ENCODE data around the gene NINL. TPM values are rescaled to one million over a fixed set of nuclear protein-coding genes. Genes with fewer than 3 reads are reported as not detected.

Gene NINL
- polyA plus RNA-seq, 3 donors: 41.8 to 60.2 (median 57.6) TPM

DNA sequence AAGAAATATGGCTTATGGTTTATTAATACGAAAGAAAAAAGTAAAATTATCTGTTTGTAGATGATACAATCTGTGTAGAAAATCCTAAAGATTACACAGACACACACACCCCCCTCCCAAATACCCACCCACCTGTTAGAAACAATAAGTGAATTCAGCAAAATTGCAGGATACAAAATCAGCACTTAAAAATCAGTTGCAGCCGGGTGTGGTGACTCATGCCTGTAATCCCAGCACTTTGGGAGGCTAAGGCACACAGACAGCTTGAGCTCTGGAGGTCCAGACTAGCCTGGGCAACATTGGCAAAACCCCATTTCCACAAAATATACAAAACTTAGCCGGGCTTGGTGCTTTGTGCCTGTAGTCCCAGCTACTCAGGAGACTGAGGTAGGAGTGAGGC, 42.3 kb downstream of the NINL start:
- DNase-seq (ENCODE audit: extremely low read depth in 1 of 11, low read depth in 9 of 11, low spot score in 4 of 11): no peak

DNA sequence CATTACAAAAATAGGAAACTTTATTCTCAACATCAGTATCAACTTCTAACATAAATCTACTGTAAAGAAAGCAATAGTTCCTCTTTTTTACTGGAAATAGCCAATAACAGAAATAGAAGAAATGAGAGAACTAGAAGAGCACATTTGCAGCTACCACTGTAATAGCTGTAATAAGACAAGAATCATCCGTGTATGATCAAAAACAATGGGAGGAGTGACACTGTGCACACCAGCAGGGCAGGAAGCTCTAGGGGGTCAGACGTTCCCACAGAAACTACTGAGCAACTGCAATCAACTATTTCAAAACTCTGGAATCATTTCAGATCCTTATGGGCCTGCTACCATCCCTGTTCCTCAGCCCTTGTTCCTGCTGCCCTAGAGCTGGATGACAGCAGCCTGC, 43.7 kb downstream of the NINL start:
- no peak for DNase-seq (ENCODE audit: extremely low read depth in 1 of 11, low read depth in 9 of 11, low spot score in 4 of 11)

DNA sequence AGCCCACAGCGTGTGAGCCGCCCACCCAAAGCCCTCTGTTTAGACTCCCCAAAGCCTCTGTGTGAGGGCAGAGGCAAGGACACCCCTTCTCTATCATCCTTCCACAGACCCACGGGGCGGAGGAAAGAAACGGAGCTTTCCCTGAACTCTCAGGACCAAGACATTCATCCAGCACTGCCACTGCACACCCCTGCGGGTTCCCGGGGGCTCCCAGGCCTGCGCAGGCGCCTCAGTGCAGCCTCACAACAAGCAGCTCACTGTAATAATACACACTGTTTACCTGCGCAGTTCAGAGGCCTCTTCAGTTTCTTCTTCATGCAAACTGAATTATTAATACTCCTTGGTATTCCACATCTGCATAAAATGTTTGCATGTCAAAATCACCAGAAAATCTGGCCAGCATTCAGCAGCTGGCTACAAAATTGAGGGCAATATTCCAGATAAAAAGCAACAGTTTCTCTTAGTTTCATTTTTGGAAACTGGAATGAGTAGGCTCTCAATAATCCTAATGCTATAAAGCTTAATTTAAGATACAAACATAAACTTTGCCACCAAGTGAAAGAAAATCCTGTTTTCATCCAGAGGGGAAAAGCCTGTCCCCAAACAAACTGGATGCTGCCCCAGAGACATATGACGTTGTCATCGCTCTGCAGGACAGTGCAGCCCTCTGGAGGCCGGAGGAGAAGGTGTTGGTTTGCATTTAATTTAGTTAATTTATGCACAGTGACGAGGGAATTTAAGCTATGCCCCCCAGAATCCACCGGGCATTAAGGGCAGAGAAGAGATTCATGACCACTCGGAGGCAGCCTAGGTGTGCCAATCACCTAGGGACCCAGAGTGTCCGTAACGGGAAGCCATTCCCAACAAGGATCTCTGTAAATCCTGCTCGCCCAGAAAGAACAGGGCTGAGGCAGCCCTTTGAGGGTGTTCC, 45.3 kb downstream of the NINL start:
- no peak for DNase-seq (ENCODE audit: extremely low read depth in 1 of 11, low read depth in 9 of 11, low spot score in 4 of 11)

DNA sequence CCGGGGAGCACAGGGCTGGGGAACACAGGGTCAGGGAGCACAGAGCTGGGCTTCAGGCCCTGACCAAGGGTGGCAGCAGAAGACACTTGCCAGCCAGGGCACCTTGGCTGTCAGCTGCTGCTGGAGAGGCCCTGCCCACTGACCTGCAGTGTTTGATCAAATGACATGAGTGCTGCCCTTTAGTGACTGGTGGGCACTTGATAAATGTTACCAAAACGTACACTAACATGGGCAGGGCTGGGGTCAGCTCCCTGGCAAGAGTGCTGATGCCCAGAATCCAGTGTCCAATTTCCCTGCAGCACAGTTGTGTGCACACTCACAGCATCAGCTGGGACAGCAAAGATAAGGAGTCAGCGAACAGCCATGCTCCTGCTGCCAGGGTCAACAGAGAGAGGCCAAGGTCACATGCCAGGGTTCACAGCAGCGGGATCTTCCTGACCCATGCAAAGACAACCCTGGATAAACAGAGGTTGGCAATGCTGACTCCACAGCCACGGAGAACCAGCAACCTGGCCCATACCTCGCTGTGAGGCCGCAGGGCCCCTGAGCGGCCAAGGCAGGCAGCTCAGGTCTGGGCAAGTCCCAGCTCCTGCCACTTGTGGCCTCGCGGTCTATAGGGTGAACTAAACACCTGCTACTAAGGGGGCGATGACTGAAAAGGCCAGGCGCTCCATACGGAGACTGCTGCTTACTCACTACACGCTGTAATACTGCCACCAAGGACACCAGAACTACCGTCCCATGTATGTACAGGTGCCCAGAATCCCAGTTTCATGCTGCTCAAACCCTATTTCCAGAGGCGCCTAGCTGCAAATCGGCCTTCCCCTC, 46.3 kb downstream of the NINL start:
- DNase-seq (ENCODE audit: extremely low read depth in 1 of 11, low read depth in 9 of 11, low spot score in 4 of 11): no peak

DNA sequence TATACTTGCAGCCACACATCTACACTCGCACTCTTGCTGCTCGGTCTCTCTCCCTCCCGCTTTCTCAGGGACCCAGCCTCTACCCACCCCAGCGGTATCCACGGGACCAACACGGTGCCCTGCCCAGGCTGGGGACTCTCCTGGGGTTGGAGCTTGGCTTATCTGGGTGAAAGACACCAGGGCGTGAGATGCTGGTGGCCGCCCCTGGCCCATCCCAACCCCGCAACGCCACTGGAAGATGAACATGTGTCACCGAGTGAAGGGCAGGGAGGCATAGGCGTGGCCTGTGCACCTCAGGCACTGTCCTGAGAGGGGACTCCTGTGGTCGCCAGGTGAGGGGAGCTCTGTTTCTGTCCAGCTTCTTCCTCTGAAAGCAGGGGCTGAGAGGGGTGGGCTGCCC, 47.4 kb downstream of the NINL start:
- DNase-seq (ENCODE audit: extremely low read depth in 1 of 11, low read depth in 9 of 11, low spot score in 4 of 11): no peak

DNA sequence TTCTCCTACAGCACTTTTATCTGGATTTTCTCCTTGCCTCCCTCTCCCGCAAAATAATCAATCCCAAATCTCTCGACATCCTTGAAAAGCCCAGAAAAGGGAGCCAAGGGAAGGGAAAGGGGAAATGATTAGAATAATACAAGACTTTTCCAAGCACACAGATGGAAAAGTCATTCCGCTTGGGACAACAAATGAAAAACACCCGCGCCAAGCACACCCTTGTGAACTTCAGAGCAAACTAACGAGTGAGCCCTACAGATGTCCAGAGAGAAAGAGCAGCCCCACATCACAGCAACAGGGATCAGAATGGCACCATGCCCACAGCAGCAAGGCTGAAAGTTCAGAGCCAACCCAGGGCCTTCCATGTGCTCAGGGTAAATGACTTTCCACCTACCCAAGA, 49.6 kb downstream of the NINL start:
- no peak for DNase-seq (ENCODE audit: extremely low read depth in 1 of 11, low read depth in 9 of 11, low spot score in 4 of 11)

DNA sequence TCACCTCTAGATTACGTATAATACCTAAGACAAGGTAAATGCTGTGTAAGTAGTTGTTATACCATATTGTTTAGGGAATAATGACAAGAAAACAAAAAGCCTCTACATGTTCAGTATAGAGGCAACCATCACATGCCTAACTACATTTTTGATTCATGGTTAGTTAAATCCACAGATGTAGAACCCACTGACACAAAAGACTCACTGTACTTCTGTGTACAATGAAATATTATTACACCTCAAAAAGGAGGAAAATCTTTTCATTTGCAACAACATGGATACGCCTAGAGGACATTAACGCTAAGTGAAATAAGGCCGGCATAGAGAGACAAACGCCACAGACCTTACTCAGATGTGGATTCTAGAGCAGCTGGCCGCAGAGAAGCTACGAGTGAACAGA, 50.5 kb downstream of the NINL start:
- no peak for DNase-seq (ENCODE audit: extremely low read depth in 1 of 11, low read depth in 9 of 11, low spot score in 4 of 11)

DNA sequence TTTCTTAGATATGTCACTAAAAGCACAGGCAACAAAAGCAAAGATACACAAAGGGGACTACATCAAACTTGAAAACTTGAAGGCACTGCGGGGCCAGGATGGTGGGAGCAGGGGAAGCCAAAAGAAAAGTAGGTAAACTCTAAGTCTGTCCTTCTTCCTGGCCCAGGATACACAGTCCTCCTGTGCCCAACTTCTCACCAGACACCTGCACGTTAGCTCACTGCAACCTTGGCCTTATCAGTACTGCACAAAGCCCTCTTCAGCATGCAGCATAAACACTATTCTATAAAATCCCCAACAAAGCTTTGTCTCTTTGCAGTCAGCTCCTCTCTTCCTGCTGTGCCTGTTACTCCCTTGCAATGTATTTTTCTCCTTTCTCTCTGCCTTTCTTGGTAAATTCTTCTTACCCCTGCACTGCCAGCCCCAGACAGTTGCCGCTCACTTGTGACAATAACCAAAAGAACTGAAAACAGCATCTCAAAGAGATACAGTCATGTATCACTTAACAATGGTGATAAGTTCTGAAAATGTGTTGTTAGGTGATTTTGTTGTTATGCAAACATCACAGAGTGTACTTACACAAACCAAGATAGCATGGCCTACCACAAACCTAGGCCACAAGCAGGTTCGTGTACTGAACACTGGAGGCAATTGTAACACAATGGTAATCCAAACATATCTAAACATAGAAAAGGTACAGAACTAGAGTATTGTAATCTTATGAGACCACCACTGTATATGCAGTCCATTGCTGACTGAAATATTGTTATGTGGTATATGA, 51.2 kb downstream of the NINL start:
- DNase-seq (ENCODE audit: extremely low read depth in 1 of 11, low read depth in 9 of 11, low spot score in 4 of 11): no peak

DNA sequence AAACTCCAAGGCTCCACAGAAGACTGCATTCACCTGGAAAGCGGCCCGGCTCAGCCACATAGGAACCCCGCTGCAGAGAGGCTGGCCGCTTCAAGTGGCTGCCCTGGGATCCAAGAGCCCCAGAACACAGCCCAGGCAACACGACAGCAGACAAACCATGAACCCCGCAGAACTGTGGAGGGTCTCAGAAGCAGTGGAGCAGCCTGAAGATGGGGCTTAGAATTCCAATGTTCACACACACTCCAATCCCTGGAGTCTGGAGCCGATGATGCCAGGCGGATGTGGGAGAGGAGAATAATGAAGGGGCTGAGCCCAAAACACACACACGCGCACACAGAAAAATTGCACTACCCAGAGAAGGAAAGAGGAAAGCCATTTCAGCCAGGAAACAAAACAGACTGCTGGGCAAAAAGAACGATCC, 52.4 kb downstream of the NINL start:
- DNase-seq (ENCODE audit: extremely low read depth in 1 of 11, low read depth in 9 of 11, low spot score in 4 of 11): no peak

DNA sequence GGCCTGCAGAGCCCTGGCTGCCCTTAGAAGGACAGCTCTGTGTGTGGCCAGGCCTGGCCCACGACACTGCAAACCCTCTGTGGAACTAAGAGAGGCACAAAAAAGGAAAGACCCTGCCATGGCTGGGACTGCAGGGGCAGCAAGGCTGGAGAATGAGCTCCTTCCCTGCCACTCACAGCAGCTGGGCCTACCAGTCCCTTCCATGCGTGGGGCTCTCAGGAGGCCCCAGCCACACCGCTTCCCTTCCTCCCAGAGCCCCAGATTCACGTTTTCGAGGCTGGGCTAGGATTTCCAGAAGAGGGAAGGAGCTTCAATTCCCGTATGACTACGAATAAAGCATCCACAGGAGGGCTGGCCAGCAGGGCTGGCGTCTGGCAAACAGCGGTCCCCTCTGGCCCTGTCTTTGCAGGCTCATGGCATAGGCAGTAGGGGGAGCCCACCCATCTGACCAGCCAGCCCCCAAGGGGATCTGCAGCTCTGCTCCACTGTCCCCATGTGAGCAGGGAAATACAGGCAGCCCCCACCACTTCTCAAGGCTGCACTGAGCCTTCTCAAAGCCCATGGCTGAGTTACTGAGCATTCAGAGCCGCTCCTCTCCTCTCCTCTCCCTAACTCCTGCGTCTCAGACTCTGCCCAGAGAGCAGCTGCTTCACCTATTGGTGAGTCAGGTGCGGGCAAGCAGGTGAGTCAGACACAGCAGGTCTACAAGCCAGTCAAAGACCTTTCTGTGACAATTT, 53.1 kb downstream of the NINL start:
- no peak for DNase-seq (ENCODE audit: extremely low read depth in 1 of 11, low read depth in 9 of 11, low spot score in 4 of 11)

DNA sequence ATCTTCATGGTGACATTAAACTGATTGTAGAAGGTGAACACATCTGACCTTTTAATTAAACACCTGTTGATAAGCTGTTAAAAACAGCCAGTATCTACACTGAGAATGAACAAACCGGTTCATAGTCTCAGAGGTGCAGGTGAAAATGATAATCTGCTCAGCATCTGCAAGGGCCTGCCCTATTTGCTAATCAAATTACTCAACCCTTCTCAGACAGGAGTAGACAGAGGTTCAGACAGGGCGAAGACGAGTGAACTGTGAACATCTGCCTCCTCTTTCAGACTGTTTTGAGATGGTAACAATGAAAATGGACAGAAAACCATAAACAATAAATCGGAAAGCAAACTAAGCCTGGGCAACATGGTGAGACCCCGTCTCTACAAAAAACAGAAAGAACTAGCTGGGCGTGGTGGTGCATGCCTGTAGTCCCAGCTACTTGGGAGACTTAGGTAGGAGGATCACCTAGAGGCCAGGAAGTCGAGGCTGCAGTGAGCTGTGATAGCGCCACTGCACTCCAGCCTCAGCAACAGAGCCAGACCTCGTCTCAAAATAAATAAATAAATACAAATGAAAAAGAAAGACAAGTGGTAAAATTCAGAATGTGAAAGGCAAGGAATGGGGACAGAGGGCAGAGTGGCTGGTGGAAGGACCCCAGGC, 55.9 kb downstream of the NINL start:
- no peak for DNase-seq (ENCODE audit: extremely low read depth in 1 of 11, low read depth in 9 of 11, low spot score in 4 of 11)

DNA sequence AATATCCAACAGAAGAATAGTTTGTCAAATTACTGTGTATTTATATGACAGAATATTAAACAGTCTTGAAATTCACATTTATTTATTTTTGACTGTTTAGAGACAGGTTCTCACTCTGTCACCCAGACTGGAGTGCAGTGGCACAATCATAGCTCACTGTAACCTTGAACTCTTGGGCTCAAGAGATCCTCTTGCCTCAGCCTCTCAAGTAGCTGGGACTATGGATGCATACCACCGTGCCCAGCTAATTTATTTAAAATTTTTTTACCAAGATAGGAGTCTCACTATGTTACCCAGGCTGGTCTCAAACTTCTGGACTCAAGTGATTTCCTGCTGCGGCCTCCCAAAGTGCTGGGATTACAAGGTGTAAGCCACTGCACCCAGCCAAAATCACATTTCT, 57.4 kb downstream of the NINL start:
- no peak for DNase-seq (ENCODE audit: extremely low read depth in 1 of 11, low read depth in 9 of 11, low spot score in 4 of 11)

DNA sequence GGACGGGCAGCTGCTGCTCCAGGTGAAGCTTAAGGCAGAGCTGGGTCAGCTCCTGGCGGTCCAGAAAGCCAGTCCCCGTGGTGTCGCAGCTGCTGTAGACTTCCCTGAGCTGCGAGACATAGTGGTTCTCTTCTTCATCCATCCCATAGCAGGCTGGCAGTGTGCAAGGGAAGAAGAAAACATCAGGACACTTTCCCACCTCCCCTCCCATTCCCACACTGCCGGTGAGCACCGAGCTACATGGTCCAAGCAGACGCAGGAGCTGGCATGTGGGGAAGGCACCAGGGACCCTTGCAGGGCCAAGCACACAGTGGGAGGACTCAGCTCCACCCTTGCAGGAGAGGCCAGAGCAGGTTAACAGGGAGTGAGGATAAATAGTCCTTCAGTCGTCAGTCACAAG, 58.9 kb downstream of the NINL start:
- no peak for DNase-seq (ENCODE audit: extremely low read depth in 1 of 11, low read depth in 9 of 11, low spot score in 4 of 11)

DNA sequence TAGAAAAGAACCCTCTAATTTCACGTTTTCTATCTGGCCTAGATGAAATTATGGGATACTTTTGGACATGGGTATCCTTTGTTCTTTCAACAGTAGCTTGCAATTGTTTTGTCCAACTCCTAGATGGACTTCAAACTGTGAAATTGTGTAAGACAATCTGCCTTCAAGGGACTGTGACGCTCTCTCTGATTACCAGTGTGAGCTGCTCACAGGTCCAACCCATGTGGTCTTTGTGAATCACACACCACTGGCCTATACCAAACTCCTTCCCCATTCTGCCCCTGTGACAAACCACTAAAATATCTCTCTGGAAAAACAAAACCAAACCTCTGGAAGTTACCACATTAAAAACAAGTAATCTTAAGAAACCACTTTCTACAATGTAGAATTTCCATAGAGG, 59.5 kb downstream of the NINL start:
- no peak for DNase-seq (ENCODE audit: extremely low read depth in 1 of 11, low read depth in 9 of 11, low spot score in 4 of 11)

DNA sequence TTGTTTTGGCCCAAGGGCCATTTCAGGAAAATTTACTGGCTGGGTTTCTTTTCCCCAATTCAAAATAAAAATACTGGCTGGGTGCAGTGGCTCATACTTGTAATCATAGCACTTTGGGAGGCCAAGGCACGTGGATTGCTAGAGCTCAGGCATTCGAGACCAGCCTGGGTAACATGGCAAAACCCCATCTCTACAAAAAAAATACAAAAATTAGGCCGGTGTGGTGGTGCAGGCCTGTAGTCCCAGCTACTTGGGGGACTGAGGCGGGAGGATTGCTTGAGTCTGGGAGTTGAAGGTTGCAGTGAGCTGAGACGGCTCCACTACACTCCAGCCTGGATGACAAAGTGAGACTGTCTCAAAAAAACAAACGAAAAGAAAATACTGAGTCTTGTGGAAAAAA, 60.0 kb downstream of the NINL start:
- DNase-seq (ENCODE audit: extremely low read depth in 1 of 11, low read depth in 9 of 11, low spot score in 4 of 11): no peak

DNA sequence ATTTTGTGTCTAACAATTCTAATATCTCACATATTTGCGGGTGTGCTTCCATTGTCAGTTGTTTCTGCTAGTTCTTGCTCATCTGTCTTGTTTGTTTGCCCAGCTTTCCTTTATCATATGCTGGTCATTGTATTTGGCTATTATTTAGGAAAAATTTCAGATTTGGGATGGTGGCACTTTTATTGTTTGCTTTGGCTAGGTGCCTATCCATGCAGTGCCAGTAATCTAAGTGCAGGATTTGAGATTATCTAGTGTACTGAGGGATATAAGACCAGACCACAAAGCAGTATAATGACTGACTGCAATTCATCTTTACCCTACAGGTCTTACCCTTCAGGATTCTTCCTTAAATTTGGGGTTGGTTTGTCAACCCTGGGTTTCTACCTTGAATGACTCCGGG, 63.9 kb downstream of the NINL start:
- no peak for DNase-seq (ENCODE audit: extremely low read depth in 1 of 11, low read depth in 9 of 11, low spot score in 4 of 11)

DNA sequence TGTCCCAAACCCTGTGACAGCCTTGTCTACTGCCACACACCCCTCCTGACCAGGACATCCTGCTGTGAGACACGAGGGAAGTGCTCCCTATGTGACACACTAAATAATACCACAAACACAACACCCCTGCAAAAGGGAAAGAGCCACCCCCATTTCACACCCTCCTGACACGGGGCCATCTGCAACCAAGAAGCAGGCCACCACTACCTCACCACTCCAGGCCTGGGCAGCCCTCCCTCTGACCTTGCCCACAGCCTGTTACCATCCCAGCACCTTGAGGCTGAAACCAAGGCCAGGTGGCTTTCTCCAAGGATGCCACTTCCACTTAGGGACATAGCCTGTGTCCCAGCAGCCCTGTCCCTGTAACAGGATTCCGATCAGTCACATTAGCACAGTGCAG, 68.2 kb downstream of the NINL start:
- DNase-seq (ENCODE audit: extremely low read depth in 1 of 11, low read depth in 9 of 11, low spot score in 4 of 11): no peak

DNA sequence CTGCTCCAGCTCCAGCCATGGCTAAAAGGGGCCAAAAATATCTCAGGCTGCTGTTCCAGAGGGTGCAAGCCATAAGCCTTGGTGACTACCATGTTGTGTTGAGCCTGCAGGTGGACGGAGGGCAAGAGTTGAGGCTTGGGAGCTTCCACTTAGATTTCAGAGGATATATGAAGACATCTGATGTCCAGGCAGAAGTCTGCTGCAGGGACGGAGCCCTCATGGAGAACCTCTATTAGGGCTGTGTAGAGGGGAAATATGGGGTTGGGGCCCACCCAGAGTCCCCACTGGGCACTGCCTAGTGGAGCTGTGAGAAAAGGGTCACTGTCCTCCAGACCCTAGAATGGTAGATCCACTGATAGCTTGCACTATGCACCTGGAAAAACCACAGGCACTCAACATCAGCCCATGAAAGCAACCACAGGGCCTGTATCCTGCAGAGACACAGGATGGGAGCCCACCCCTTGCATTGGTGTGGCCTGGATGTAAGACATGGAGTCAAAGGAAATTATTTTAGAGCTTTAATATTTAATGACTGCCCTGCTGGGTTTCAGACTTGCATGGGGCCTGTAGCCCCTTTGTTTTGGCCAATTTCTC, 70.5 kb downstream of the NINL start:
- no peak for DNase-seq (ENCODE audit: extremely low read depth in 1 of 11, low read depth in 9 of 11, low spot score in 4 of 11)

All from renal cortex interstitium (tissue), 11 donors.